Measurements from ENCODE around the gene TRAPPC12.

- TF ChIP-seq POLR2AphosphoS5 (IDR thresholded peaks at IDR 0.05) (no peak), CTCF (IDR thresholded peaks at IDR 0.05) (no peak)
Measured at GRCh38 chr2:3432067-3432466, 52.6 kb downstream of the TRAPPC12 start.

Data from gastroesophageal sphincter (tissue), 3 donors.